ENCODE data around the gene PIP4K2A.

GRCh38 chr10:22717728-22718127 is 3.4 kb upstream of the PIP4K2A start:
- no peak for TF ChIP-seq CTCF (IDR thresholded peaks at IDR 0.05)
- TF ChIP-seq POLR2A (IDR thresholded peaks at IDR 0.05), result no peak

Measured in body of pancreas (tissue), 4 donors.